Panc1 (cell line): ENCODE data around the gene ECI1. TPM values are rescaled to one million over a fixed set of nuclear protein-coding genes. Genes with fewer than 3 reads are reported as not detected.

Source experiments
- ATAC-seq: fragments of 200-7000 bp; cut with Tn5 transposase; 2 replicates; pipeline ENCODE4 v1.9.1; 2020; ENCODE audit warnings: mild to moderate bottlenecking, moderate library complexity
- Bru-seq: library from RNA; stranded (reverse); fragments of 400-500 nt; gene quantifications from one replicate; lab custom pipeline; 2021; lab: Mats Ljungman, UMichigan
- BruChase-seq, 2 experiments: library from RNA; stranded (reverse); fragments of 400-500 nt; gene quantifications; one replicate each; lab custom pipeline; 2021; lab: Mats Ljungman, UMichigan
- BruUV-seq: library from RNA; stranded (reverse); fragments of 400-500 nt; replicated peaks from 2 replicates; lab custom pipeline; 2021; lab: Mats Ljungman, UMichigan
- CTCF ChIA-PET: fragments of 300-600 bp; sonication (Branson Sonifier 250); formaldehyde crosslinking; loops from one replicate; lab custom pipeline; 2022; ENCODE audit warnings: antibody characterized with exemption; lab: Charles Lee
- POLR2A ChIA-PET: fragments of 300-600 bp; sonication (Branson Sonifier 250); formaldehyde crosslinking; loops from one replicate; lab custom pipeline; 2022; ENCODE audit warnings: antibody characterized with exemption; lab: Charles Lee
- DNase-seq: peaks from one replicate; pipeline ENCODE4 v3.0.0-alpha.2; 2010; ENCODE audit warnings: low read depth, low spot score
- H3K27ac ChIP-seq: 2 replicates; pipeline ENCODE4 v1.5.1; 2011; ENCODE audit warnings: mild to moderate bottlenecking, low read length, inconsistent platforms
- H3K27me3 ChIP-seq: fragments of 200-500 bp; sonication (Bioruptor generic); 2 replicates; pipeline ENCODE4 v1.6.0; 2014; ENCODE audit warnings: low read length, inconsistent platforms; ENCODE audit not compliant: control insufficient read depth, insufficient read depth
- H3K36me3 ChIP-seq: fragments of 200-500 bp; sonication (Bioruptor generic); 2 replicates; pipeline ENCODE4 v1.5.1; 2014; ENCODE audit warnings: inconsistent platforms, mild to moderate bottlenecking, low read length, moderate library complexity; ENCODE audit not compliant: control insufficient read depth, insufficient read depth
- H3K4me1 ChIP-seq: 2 replicates; pipeline ENCODE4 v1.5.1; 2011; ENCODE audit warnings: inconsistent platforms, mild to moderate bottlenecking, low read length, moderate library complexity; ENCODE audit not compliant: control insufficient read depth, insufficient read depth
- H3K4me3 ChIP-seq, 2 experiments: 2 replicates each; pipeline ENCODE4 v1.5.1; 2011 to 2012; ENCODE audit warnings: low read depth in 2 of 2, low read length in 2 of 2, mild to moderate bottlenecking in 2 of 2, inconsistent platforms in 1 of 2, moderate library complexity in 1 of 2
- H3K9me3 ChIP-seq: fragments of 200-500 bp; sonication (Bioruptor generic); 2 replicates; pipeline ENCODE4 v1.5.1; 2014; ENCODE audit warnings: low read depth, mild to moderate bottlenecking, inconsistent platforms, low read length, moderate library complexity; ENCODE audit not compliant: control insufficient read depth, insufficient read depth
- POLR2AphosphoS5 ChIP-seq: IDR thresholded peaks from 2 replicates; pipeline ENCODE4 v1.6.1; 2012; ENCODE audit warnings: mild to moderate bottlenecking, low read depth, low read length, moderate library complexity
- SIN3A ChIP-seq: IDR thresholded peaks from 2 replicates; pipeline ENCODE4 v1.6.1; 2012; ENCODE audit warnings: low read depth, mild to moderate bottlenecking, low read length, moderate library complexity, borderline replicate concordance; ENCODE audit not compliant: insufficient read depth
- TCF7L2 ChIP-seq: IDR thresholded peaks from 2 replicates; pipeline ENCODE4 v1.6.1; 2011; ENCODE audit warnings: mild to moderate bottlenecking, low read depth, low read length, inconsistent platforms
- in situ Hi-C: cut with HindIII; loops from 2 replicates; pipeline ENCODE4 v1.10.0; 2016; ENCODE audit warnings: low sequenced_read_pairs, low pct_unique_long_range_greater_than_20kb
- intact Hi-C: fragments of 100-400 bp; cut with micrococcal nuclease; formaldehyde crosslinking; loops from one replicate; pipeline ENCODE4 v1.10.0; 2022; ENCODE audit not compliant: unreplicated experiment
- long read RNA-seq: library from polyadenylated mRNA; unstranded; transcript quantifications from one replicate; pipeline ENCODE4 v2.0.0, GENCODE V29; 2021; ENCODE audit not compliant: unreplicated experiment
- polyA plus RNA-seq: library from polyadenylated mRNA; unstranded; fragments of >200 nt; gene quantifications from one replicate; pipeline ENCODE4 v1.2.1, GENCODE V29; 2012; ENCODE audit warnings: missing spikeins; ENCODE audit not compliant: insufficient read length
- total RNA-seq: library from RNA; stranded (reverse); gene quantifications from one replicate; pipeline ENCODE4 v1.2.1, GENCODE V29; 2021; ENCODE audit not compliant: unreplicated experiment
- TF ChIP-seq, protein P1 (sequence below): fragments of 450-650 bp; IDR thresholded peaks from 2 replicates; pipeline ENCODE4 v1.5.1; 2017; ENCODE audit warnings: mild to moderate bottlenecking
- TF ChIP-seq, protein P2 (sequence below), 2 experiments: IDR thresholded peaks; 2 replicates each; pipeline ENCODE4 v1.6.1; 2011 to 2012; ENCODE audit warnings: low read depth in 2 of 2, control low read depth in 1 of 2, low read length in 1 of 2, mild to moderate bottlenecking in 1 of 2, moderate library complexity in 1 of 2; ENCODE audit not compliant: insufficient read depth in 1 of 2

The ECI1 gene, protein sequence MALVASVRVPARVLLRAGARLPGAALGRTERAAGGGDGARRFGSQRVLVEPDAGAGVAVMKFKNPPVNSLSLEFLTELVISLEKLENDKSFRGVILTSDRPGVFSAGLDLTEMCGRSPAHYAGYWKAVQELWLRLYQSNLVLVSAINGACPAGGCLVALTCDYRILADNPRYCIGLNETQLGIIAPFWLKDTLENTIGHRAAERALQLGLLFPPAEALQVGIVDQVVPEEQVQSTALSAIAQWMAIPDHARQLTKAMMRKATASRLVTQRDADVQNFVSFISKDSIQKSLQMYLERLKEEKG
- total RNA-seq = 117 TPM
- polyA plus RNA-seq = 178 TPM
- percentile 77 among the genes with signal in this experiment for Bru-seq, nascent RNA
- BruChase-seq, experiment 1, labeled RNA remaining after a 2-hour chase = percentile 72 among the genes with signal in this experiment
- percentile 75 among the genes with signal in this experiment for BruChase-seq, experiment 2, labeled RNA remaining after a 6-hour chase
- long read RNA-seq, transcript ECI1-206 (6 exons, 961 nt) = minor isoform, 44 of 136 reads
- long read RNA-seq, transcript ECI1-201 (7 exons, 1,541 nt) = major isoform, 50 of 136 reads
- long read RNA-seq, partial matches to known transcripts = 7 of 136 reads
- long read RNA-seq, other reads (novel, unspliced or antisense) = 32 of 136 reads

DNA sequence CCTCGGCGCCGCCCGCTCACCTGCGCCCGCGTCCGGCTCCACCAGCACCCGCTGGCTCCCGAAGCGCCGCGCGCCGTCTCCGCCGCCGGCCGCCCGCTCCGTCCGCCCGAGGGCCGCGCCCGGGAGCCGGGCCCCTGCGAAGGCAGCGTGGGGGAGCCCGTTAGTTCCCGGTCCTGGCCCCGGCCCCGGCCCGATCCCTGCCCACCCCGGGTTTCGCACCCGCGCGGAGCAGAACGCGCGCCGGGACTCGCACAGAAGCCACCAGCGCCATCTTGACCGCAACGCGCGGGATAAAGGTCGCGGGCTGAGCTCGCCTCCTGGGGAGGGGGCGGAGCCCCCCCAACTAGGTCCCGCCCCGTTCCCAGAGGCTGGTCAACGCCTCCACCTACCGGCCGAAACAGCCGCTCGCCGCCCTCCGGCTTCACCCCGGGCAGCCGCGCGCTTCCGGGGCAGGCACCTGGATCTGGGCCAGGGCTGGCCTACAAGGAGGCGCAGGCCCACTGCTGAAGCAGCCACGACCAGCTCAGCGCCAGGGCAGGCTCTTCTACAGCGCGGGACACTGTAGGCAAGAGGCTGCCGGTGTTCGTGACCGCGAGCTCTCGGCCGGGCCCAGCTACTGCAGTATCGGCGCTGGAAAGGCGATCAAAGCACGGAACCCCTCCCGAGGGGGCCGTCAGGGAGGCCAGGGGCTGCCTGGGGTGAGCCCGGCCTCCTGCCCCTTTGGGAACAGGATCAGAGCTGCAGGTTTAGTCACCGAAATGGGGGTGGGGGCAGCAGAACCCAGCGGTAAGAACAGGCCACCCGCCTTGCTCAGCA lies at the start of gene ECI1:
ECI1 (minus strand) TSS at position 292 of the 816 bp plus-strand sequence; CDS start at position 271, 21 bp downstream.
- ATAC-seq (peak; percentile 90), DNase-seq (peak; percentile 64)
- H3K36me3 ChIP-seq = peaks cover under 1% of the 10 kb centered on the region; the same call in 1 of the 2 replicates
- peak within 1 kb of the TSS; percentile 90 for H3K27ac ChIP-seq
- BruUV-seq = no TSS peak
- intact Hi-C loops = no loop called here
- H3K4me3 ChIP-seq = peak within 1 kb of the TSS; percentile 73 to 87
- H3K27me3 ChIP-seq = no peaks in the 10 kb centered on the region
- no peaks in the 10 kb centered on the region for H3K9me3 ChIP-seq
- in situ Hi-C loops = no loop called here
- H3K4me1 ChIP-seq = peaks cover 22% of the 10 kb centered on the region
- CTCF ChIA-PET = interaction anchor here (0.5 to 1.0 kb wide), 4 partner anchors 56 to 217 kb away, joined by 3 to 4 read pairs (median 4); no protein-coding TSS in a partner anchor
- POLR2A ChIA-PET = interaction anchor here (0.5 to 1.2 kb wide), 5 partner anchors 13 to 326 kb away, joined by 3 to 14 read pairs (median 3); partner anchors contain the start of genes PGP and TRAF7
- TF ChIP-seq, protein P1, sequence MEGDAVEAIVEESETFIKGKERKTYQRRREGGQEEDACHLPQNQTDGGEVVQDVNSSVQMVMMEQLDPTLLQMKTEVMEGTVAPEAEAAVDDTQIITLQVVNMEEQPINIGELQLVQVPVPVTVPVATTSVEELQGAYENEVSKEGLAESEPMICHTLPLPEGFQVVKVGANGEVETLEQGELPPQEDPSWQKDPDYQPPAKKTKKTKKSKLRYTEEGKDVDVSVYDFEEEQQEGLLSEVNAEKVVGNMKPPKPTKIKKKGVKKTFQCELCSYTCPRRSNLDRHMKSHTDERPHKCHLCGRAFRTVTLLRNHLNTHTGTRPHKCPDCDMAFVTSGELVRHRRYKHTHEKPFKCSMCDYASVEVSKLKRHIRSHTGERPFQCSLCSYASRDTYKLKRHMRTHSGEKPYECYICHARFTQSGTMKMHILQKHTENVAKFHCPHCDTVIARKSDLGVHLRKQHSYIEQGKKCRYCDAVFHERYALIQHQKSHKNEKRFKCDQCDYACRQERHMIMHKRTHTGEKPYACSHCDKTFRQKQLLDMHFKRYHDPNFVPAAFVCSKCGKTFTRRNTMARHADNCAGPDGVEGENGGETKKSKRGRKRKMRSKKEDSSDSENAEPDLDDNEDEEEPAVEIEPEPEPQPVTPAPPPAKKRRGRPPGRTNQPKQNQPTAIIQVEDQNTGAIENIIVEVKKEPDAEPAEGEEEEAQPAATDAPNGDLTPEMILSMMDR = no peak; the same call in 1 of the 2 replicates
- peak; percentile 97 for TF ChIP-seq POLR2AphosphoS5
- TF ChIP-seq, protein P2, sequence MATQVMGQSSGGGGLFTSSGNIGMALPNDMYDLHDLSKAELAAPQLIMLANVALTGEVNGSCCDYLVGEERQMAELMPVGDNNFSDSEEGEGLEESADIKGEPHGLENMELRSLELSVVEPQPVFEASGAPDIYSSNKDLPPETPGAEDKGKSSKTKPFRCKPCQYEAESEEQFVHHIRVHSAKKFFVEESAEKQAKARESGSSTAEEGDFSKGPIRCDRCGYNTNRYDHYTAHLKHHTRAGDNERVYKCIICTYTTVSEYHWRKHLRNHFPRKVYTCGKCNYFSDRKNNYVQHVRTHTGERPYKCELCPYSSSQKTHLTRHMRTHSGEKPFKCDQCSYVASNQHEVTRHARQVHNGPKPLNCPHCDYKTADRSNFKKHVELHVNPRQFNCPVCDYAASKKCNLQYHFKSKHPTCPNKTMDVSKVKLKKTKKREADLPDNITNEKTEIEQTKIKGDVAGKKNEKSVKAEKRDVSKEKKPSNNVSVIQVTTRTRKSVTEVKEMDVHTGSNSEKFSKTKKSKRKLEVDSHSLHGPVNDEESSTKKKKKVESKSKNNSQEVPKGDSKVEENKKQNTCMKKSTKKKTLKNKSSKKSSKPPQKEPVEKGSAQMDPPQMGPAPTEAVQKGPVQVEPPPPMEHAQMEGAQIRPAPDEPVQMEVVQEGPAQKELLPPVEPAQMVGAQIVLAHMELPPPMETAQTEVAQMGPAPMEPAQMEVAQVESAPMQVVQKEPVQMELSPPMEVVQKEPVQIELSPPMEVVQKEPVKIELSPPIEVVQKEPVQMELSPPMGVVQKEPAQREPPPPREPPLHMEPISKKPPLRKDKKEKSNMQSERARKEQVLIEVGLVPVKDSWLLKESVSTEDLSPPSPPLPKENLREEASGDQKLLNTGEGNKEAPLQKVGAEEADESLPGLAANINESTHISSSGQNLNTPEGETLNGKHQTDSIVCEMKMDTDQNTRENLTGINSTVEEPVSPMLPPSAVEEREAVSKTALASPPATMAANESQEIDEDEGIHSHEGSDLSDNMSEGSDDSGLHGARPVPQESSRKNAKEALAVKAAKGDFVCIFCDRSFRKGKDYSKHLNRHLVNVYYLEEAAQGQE (IDR thresholded peaks at IDR 0.05; ENCODE audit: insufficient read depth in 1 of 2, low read depth in 2 of 2, low read length in 1 of 2) = peak in 1 of 2 experiments; percentile 62; a peak in 1 of 4 replicates
- TF ChIP-seq TCF7L2 = peak; percentile 90
- peak; percentile 61; the same call in 1 of the 2 replicates for TF ChIP-seq SIN3A

DNA sequence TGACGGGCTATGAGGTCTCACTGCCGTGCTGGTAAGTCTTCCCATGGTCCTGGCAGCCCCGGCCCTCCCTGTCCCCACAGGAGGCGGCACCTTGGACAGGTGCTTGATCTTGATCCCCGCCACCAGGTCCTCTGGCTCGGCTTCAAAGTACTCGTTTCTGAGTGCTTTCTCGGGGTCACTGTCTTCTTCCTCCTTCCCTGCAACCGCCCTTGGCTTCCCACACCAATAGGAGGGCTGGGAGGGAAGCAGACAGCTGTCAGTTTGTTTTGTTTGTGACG lies 48.5 kb upstream of the ECI1 start:
- ChIA-PET CTCF (no interaction called here), POLR2A (interaction anchor here (0.6 kb wide), 1 partner anchor 10 kb away, joined by 5 read pairs; no protein-coding TSS in a partner anchor)
- no peak for ATAC-seq
- no TSS peak for BruUV-seq
- Histone ChIP-seq H3K9me3 (no peaks in the 10 kb centered on the region), H3K36me3 (no peaks in the 10 kb centered on the region), H3K4me3 (no peak overlapping the region), H3K4me1 (no peaks in the 10 kb centered on the region), H3K27me3 (no peaks in the 10 kb centered on the region), H3K27ac (no peak overlapping the region)
- intact Hi-C loops = no loop called here
- no peak for DNase-seq
- TF ChIP-seq, protein P2 (IDR thresholded peaks at IDR 0.05; ENCODE audit: insufficient read depth in 1 of 2, low read depth in 2 of 2, low read length in 1 of 2) = no peak
- no peak for TF ChIP-seq POLR2AphosphoS5
- no peak for TF ChIP-seq SIN3A
- TF ChIP-seq TCF7L2 = no peak
- TF ChIP-seq, protein P1 = no peak
- in situ Hi-C loops = no loop called here
